Lower leg skin (tissue), 4 donors: ENCODE results near the gene HS6ST2. TPM values are rescaled to one million over a fixed set of nuclear protein-coding genes. Genes with fewer than 3 reads are reported as not detected.

Experiments
- DNase-seq, 2 donors: peaks; one replicate each; pipeline ENCODE4 v3.0.0-alpha.2; 2019; ENCODE audit warnings: low spot score in 2 of 2
- H3K4me3 ChIP-seq: fragments of 200-600 bp; sonication (generic); 2 replicates; pipeline ENCODE4 v1.5.1; 2017; ENCODE audit warnings: mild to moderate bottlenecking, low read depth; ENCODE audit not compliant: poor library complexity, severe bottlenecking
- POLR2A ChIP-seq, 2 donors: fragments of 450-650 bp; IDR thresholded peaks; one replicate each; pipeline ENCODE4 v1.6.1; 2016 to 2017; ENCODE audit warnings: antibody characterized with exemption in 2 of 2, mild to moderate bottlenecking in 1 of 2, moderate library complexity in 1 of 2
- WGBS, 2 donors: methylation state at CpG; one replicate each; pipeline ENCODE4 v1.1.5; 2018; 5-methylcytosine and 5-hydroxymethylcytosine counted together
- intact Hi-C: fragments of 100-400 bp; cut with DNase I; formaldehyde crosslinking; loops from one replicate; pipeline ENCODE4 v1.15.0; 2023; ENCODE audit warnings: low total_unique reads
- total RNA-seq, 4 donors: library from RNA; depleted of rRNA; stranded (reverse); fragments of >200 nt; gene quantifications; one replicate each; pipeline ENCODE4 v1.1.0, GENCODE V29; 2016
- TF ChIP-seq, protein P1 (sequence below), 3 donors: fragments of 450-650 bp; IDR thresholded peaks; one replicate each; pipeline ENCODE4 v1.5.1; 2016; ENCODE audit warnings: antibody characterized with exemption in 3 of 3, mild to moderate bottlenecking in 3 of 3, moderate library complexity in 2 of 3

Gene HS6ST2
- total RNA-seq, 4 donors from 2014 or later: 0.17 to 0.29 TPM; not detected in 2

DNA sequence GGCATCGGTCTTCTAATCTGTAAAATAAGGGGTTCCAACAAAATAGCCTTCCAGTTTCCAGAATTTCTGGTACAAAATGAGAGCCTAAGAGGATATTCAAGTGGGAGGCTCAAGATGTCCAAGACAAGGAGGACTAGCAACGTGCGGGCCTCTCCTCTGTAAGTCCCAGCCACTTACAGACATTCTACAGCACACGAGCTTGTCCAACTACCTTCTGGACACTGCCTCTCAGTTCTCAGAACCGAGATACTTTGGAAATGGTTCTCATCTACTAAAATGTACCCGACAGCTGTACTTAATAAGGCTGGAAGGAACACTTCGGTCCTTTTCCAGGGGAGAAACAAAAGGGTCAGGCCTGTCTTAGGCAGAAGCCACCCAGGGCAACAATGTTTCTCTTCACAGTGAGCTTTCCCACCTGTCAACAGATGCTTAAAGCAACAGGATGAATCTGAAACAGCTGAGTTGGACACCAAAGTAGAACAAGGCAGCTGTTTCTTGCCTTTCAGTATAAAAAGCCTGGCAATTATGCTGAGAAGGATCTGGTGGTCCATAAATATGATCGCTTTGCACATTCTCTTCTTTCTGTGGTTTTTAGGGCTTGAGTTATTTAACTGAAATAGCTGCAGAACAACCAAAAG is 127.0 kb downstream of the HS6ST2 start:
- TF ChIP-seq, protein P1, sequence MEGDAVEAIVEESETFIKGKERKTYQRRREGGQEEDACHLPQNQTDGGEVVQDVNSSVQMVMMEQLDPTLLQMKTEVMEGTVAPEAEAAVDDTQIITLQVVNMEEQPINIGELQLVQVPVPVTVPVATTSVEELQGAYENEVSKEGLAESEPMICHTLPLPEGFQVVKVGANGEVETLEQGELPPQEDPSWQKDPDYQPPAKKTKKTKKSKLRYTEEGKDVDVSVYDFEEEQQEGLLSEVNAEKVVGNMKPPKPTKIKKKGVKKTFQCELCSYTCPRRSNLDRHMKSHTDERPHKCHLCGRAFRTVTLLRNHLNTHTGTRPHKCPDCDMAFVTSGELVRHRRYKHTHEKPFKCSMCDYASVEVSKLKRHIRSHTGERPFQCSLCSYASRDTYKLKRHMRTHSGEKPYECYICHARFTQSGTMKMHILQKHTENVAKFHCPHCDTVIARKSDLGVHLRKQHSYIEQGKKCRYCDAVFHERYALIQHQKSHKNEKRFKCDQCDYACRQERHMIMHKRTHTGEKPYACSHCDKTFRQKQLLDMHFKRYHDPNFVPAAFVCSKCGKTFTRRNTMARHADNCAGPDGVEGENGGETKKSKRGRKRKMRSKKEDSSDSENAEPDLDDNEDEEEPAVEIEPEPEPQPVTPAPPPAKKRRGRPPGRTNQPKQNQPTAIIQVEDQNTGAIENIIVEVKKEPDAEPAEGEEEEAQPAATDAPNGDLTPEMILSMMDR (IDR thresholded peaks at IDR 0.05): no peak
- no peak for TF ChIP-seq POLR2A (IDR thresholded peaks at IDR 0.05)
- no peak for DNase-seq
- WGBS, 2 donors: 62 to 65% methylated on average over 8 of the region's 8 CpGs
- intact Hi-C loops: no loop called here
- no peak overlapping the region for H3K4me3 ChIP-seq

DNA sequence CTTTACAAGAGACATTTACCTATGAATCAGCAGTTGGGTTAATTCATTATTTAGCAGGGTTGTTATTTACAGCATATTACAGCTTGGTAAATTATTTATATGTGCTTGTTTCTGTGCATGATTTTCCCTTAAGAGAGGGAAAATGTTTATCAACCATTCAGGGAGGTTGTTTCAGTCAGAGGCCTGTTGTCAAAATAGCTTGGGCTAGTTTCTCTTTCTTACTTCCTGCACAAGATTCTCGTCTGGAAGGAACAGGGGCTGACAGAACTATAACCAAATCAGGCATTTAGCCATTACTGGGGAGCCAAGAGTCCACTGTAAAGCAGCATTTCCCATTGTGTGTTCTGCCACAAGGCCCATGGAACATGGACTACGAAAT is 135.8 kb downstream of the HS6ST2 start:
- H3K4me3 ChIP-seq: no peak overlapping the region

DNA sequence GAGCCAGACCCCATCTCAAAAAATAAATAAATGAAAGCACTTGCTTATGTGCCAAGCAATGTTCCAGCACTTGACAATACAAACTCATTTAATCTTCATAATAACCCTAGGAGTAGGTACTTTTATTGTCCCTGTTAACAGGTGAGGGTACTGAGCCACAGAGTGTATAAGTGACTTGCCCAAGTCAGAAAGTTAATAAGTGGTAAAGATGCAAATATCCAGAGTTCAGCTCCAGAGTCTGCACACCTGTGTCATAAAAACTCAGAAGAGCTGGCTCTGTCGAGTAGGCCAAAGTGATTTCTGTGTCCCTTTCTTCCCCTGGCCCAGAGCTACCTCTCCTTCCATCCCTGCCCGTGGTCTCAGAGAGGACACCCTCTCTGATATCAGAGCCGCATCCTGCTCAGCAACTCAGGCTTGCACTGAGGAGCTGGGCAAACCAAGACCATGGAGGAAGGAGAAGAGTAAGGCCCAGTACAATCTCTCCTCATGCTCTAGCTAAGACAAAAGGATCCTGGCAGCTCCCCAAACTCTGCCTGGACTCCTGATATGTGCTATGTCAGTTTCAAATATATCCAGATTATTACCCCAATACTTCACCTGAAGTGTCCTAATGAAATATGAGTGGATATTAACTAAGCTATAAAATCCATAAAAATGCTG is 136.3 kb downstream of the HS6ST2 start:
- no peak for TF ChIP-seq POLR2A (IDR thresholded peaks at IDR 0.05)
- TF ChIP-seq, protein P1 (IDR thresholded peaks at IDR 0.05): no peak
- intact Hi-C loops: no loop called here
- no peak overlapping the region for H3K4me3 ChIP-seq
- no peak for DNase-seq
- WGBS, 2 donors: 71 to 92% methylated on average over 3 of the region's 3 CpGs

More for the DNA sequence above, 135.8 kb downstream of the HS6ST2 start:
- no peak for TF ChIP-seq POLR2A (IDR thresholded peaks at IDR 0.05)
- TF ChIP-seq, protein P1 (IDR thresholded peaks at IDR 0.05): no peak
- intact Hi-C loops: no loop called here
- no peak for DNase-seq
- WGBS, 2 donors: 50 to 54% methylated on average over 2 of the region's 2 CpGs

DNA sequence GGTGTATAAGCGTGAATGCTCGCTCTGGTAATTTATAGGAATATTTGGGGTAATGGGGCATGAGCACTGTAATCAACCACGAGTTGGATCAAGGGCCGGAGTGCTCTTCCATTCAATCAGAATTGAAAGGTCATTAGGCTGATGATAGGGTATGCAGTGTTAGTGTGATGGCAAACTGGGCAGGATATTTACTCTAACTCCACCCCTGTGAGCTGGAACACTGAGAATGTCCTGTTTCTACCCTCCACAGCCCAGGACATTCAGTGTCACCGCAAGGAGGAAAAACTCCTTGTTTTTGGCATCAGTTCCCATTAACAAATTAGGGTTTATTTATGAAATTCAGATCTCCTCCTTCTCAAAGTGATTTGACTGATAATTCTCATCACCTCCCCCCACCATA is 137.8 kb downstream of the HS6ST2 start:
- 90 to 93% methylated on average over 5 of the region's 5 CpGs for WGBS, 2 donors
- TF ChIP-seq POLR2A (IDR thresholded peaks at IDR 0.05): no peak
- TF ChIP-seq, protein P1 (IDR thresholded peaks at IDR 0.05): no peak
- no peak for DNase-seq
- intact Hi-C loops: no loop called here
- no peak overlapping the region for H3K4me3 ChIP-seq

DNA sequence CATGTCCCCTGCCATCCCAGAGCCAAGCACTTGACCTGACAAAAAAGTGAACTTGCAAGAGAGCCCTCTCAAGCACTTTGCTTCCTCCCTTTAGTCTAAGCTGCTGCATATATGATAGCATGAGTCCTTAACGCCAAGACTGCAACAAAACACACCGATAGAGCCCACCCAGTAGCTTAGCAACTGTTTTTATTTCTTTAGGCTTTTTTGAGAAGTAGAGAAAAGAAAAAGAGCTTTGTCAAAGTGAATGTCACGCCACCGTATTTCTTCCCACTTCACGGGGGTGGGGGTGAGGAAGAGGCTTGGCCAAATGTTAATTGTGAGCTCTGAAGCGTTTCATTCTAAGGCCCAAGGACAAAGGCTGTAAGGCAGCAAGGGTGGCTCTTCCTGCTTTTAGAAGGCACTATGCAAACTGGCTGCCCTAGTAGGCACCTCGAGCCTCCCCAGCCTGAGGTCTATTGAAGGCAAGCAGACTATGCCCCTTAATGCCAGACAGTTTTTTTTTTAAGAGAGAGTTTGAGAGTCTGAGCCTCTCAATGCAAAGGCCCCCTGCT is 138.6 kb downstream of the HS6ST2 start:
- H3K4me3 ChIP-seq: no peak overlapping the region
- intact Hi-C loops: no loop called here
- DNase-seq: no peak
- 69 to 70% methylated on average over 7 of the region's 7 CpGs for WGBS, 2 donors
- TF ChIP-seq, protein P1 (IDR thresholded peaks at IDR 0.05): no peak
- no peak for TF ChIP-seq POLR2A (IDR thresholded peaks at IDR 0.05)
